HepG2 (cell line): ENCODE measurements around the gene MTHFR. TPM values are rescaled to one million over a fixed set of nuclear protein-coding genes. Genes with fewer than 3 reads are reported as not detected.
A peak's percentile ranks its signal among the peaks of the same experiment; 100 is the strongest.

Experiments used
- CENPX ChIP-seq: sonication (generic); formaldehyde crosslinking; IDR thresholded peaks from 2 replicates; pipeline ENCODE4 v1.9.0; 2021; ENCODE audit warnings: mild to moderate bottlenecking, missing genetic modification reagents, moderate library complexity
- EHMT2 ChIP-seq: fragments of 200-600 bp; sonication (generic); IDR thresholded peaks from 2 replicates; pipeline ENCODE4 v1.7.0; 2017; ENCODE audit warnings: antibody characterized with exemption, low read depth, low read length, borderline replicate concordance
- HCFC1 ChIP-seq: fragments of 150-350 bp; IDR thresholded peaks from 2 replicates; pipeline ENCODE4 v1.6.1; 2014; ENCODE audit warnings: low read depth, low read length
- KAT2B ChIP-seq: fragments of 150-350 bp; IDR thresholded peaks from 2 replicates; pipeline ENCODE4 v1.6.1; 2014; ENCODE audit warnings: low read depth, low read length, borderline replicate concordance
- KDM5B ChIP-seq: sonication (generic); formaldehyde crosslinking; IDR thresholded peaks from 2 replicates; pipeline ENCODE4 v1.4.0; 2020; ENCODE audit warnings: missing genetic modification reagents, mild to moderate bottlenecking, borderline replicate concordance
- MTERF4 ChIP-seq: sonication (generic); formaldehyde crosslinking; IDR thresholded peaks from 2 replicates; pipeline ENCODE4 v1.8.0; 2023; ENCODE audit warnings: mild to moderate bottlenecking, missing genetic modification reagents
- NONO ChIP-seq, 2 experiments: fragments of 450-650 bp in 1 of 2; sonication (generic) in 1 of 2; formaldehyde crosslinking in 1 of 2; IDR thresholded peaks in 1 of 2; conservative IDR thresholded peaks in 1 of 2; 2 replicates each; pipeline versions ENCODE4 v1.6.1 to v1.8.0; 2017 to 2022; ENCODE audit warnings: mild to moderate bottlenecking in 1 of 2, missing genetic modification reagents in 1 of 2, moderate library complexity in 1 of 2
- PRDM15 ChIP-seq: sonication (generic); formaldehyde crosslinking; IDR thresholded peaks from 2 replicates; pipeline ENCODE4 v1.4.0; 2020; ENCODE audit warnings: missing genetic modification reagents
- SYNCRIP ChIP-seq: fragments of 200-400 bp; formaldehyde crosslinking; IDR thresholded peaks from 2 replicates; pipeline ENCODE4 v1.6.1; 2018; ENCODE audit warnings: mild to moderate bottlenecking, low read depth, low read length; ENCODE audit not compliant: insufficient read depth
- TFAP4 ChIP-seq: sonication (generic); IDR thresholded peaks from 2 replicates; pipeline ENCODE4 v1.6.1; 2016; ENCODE audit warnings: low read depth, borderline replicate concordance
- YEATS4 ChIP-seq: sonication (generic); formaldehyde crosslinking; IDR thresholded peaks from 2 replicates; pipeline ENCODE4 v1.4.0; 2020; ENCODE audit warnings: missing genetic modification reagents, borderline replicate concordance
- ZIK1 ChIP-seq: sonication (generic); formaldehyde crosslinking; IDR thresholded peaks from 2 replicates; pipeline ENCODE4 v1.5.0; 2020; ENCODE audit warnings: mild to moderate bottlenecking, low read depth, missing genetic modification reagents, borderline replicate concordance
- ZNF326 ChIP-seq: sonication (generic); formaldehyde crosslinking; IDR thresholded peaks from 2 replicates; pipeline ENCODE4 v1.4.0; 2020; ENCODE audit warnings: missing genetic modification reagents, borderline replicate concordance
- ZNF503 ChIP-seq: sonication (generic); formaldehyde crosslinking; IDR thresholded peaks from 2 replicates; pipeline ENCODE4 v1.4.0; 2020; ENCODE audit warnings: missing genetic modification reagents
- ZNF766 ChIP-seq: sonication (generic); formaldehyde crosslinking; IDR thresholded peaks from 2 replicates; pipeline ENCODE4 v1.5.0; 2020; ENCODE audit warnings: missing genetic modification reagents, borderline replicate concordance
- ZSCAN22 ChIP-seq: sonication (generic); formaldehyde crosslinking; IDR thresholded peaks from 2 replicates; pipeline ENCODE4 v1.4.0; 2020; ENCODE audit warnings: mild to moderate bottlenecking, missing genetic modification reagents
- ZUFSP ChIP-seq: sonication (generic); formaldehyde crosslinking; IDR thresholded peaks from 2 replicates; pipeline ENCODE4 v1.9.0; 2021; ENCODE audit warnings: missing genetic modification reagents, mild to moderate bottlenecking, borderline replicate concordance
- polyA plus RNA-seq, 8 experiments: library from polyadenylated mRNA; depleted of rRNA in 3 of 8; stranded (reverse) in 7 of 8; unstranded in 1 of 8; fragments of >200 nt; fragmentation: Illumina TruSeq in 4 of 8; extraction: Trizol in 4 of 8; gene quantifications; 2 replicates each; pipeline versions ENCODE4 v1.2.1 to v1.2.3, GENCODE V29; 2011 to 2016; ENCODE audit warnings: low read depth in 4 of 8, missing spikeins in 1 of 8, mixed read lengths in 1 of 8; ENCODE audit not compliant: insufficient read depth in 1 of 8
- total RNA-seq, 5 experiments: library from RNA; depleted of rRNA; stranded (reverse); fragments of >200 nt; fragmentation: Illumina TruSeq; extraction: Trizol; gene quantifications; 2 replicates each; pipeline ENCODE4 v1.2.3, GENCODE V29; 2016; ENCODE audit warnings: low read depth in 1 of 5

Gene MTHFR
- total and polyA plus RNA-seq, 2 of the 13 experiments (the other 11 are each of a cell fraction or from before 2014, with no cell fraction given): 3.8 to 8.2 TPM

GRCh38 chr1:11805422-11806306, at the start of gene MTHFR, which contains the start of gene CLCN6 (continued):
- TF ChIP-seq TFAP4 (peak; percentile 86; the same call in 1 of the 2 replicates), HCFC1 (peak; percentile 58), ZNF503 (CRISPR knock-in tag) (peak; percentile 83; the same call in 1 of the 2 replicates), ZIK1 (CRISPR knock-in tag) (no peak), PRDM15 (peak; percentile 70), ZUFSP (CRISPR knock-in tag) (no peak), ZNF326 (CRISPR knock-in tag) (no peak), KAT2B (no peak), ZNF766 (CRISPR knock-in tag) (peak; percentile 71; the same call in 1 of the 2 replicates), MTERF4 (peak; percentile 61; the same call in 1 of the 2 replicates), SYNCRIP (no peak), ZSCAN22 (CRISPR knock-in tag) (peak; percentile 35; the same call in 1 of the 2 replicates), EHMT2 (no peak), KDM5B (CRISPR knock-in tag) (peak; percentile 49), NONO (IDR thresholded peaks at IDR 0.05) (no peak), NONO (CRISPR knock-in tag; conservative IDR thresholded peaks at IDR 0.05) (peak; percentile 98), CENPX (no peak), YEATS4 (CRISPR knock-in tag) (peak; percentile 83)
